ENCODE measurements around the gene ZNF805. TPM values are rescaled to one million over a fixed set of nuclear protein-coding genes. Genes with fewer than 3 reads are reported as not detected.
A peak's percentile ranks its signal among the peaks of the same experiment; 100 is the strongest.

The ZNF805 gene
- total and polyA plus RNA-seq, 8 donors = 0.46 to 37.6 (median 4.2) TPM

DNA sequence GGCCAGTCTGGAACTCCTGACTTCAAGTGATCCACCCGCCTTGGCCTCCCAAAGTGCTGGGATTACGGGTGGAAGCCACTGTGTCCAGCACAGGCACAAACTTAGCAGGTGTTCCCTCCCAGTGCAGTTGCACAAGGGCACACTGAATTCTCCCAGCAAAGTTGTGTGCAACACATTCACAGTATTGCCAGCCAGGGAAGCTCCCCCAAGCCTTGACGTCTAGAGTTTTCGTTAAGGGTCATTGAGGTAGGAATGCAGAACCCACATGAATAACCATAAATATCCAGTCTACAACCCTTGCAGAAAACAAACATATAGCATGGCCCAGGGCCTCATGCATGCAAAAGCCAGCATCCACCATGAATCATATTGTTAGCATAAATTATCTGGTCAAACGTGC is 12.9 kb upstream of the ZNF805 start:
- 76 to 87% (median 85%) methylated on average over 4 to 5 of the region's 5 CpGs for WGBS, 5 donors
- no peaks in the 10 kb centered on the region for H3K4me1 ChIP-seq
- H3K27ac ChIP-seq = no peak overlapping the region
- intact Hi-C loops (cut with DNase I; ENCODE audit: low total_unique reads) = no loop called here
- H3K27me3 ChIP-seq = no peaks in the 10 kb centered on the region
- TF ChIP-seq POLR2AphosphoS5 (IDR thresholded peaks at IDR 0.05) (no peak), CTCF (IDR thresholded peaks at IDR 0.05) (no peak), EP300 (IDR thresholded peaks at IDR 0.05) (no peak), POLR2A (IDR thresholded peaks at IDR 0.05) (no peak)
- DNase-seq = no peak
- H3K36me3 ChIP-seq = peaks cover 0 to 8% (median 2%) of the 10 kb centered on the region in 4 donors
- H3K4me3 ChIP-seq = no peak overlapping the region
- H3K9me3 ChIP-seq = peaks cover 0 to 13% (median 0%) of the 10 kb centered on the region in 4 donors

GRCh38 chr19:57231686-57232085 is 8.7 kb upstream of the ZNF805 start:
- 66 to 77% (median 70%) methylated on average over 9 of the region's 9 CpGs for WGBS, 5 donors
- no peaks in the 10 kb centered on the region for H3K27me3 ChIP-seq
- TF ChIP-seq POLR2A (IDR thresholded peaks at IDR 0.05) = no peak
- TF ChIP-seq CTCF (IDR thresholded peaks at IDR 0.05) = no peak
- TF ChIP-seq POLR2AphosphoS5 (IDR thresholded peaks at IDR 0.05) = no peak
- TF ChIP-seq EP300 (IDR thresholded peaks at IDR 0.05) = no peak

DNA sequence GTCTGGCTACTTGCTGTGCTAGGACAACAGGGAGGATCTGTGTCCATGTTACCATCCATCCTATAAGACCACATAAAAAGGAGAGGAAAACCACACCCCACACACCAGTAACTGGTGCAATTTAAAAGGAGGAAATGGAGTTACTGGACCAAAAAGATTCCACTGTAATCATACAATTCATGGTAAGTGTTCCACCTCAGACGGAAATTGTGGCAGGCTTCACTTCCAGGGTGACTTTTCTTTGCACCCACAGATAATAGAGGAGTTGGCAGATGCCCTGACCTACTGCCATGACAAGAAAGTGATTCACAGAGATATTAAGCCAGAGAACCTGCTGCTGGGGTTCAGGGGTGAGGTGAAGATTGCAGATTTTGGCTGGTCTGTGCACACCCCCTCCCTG is 7.2 kb upstream of the ZNF805 start:
- 76 to 94% (median 80%) methylated on average over 1 of the region's 1 CpG for WGBS, 5 donors
- H3K4me3 ChIP-seq = no peak overlapping the region
- H3K27ac ChIP-seq = no peak overlapping the region
- no peaks in the 10 kb centered on the region for H3K4me1 ChIP-seq
- no peaks in the 10 kb centered on the region for H3K27me3 ChIP-seq
- no peak for DNase-seq
- H3K36me3 ChIP-seq = no peaks in the 10 kb centered on the region
- intact Hi-C loops (cut with DNase I; ENCODE audit: low total_unique reads) = no loop called here
- H3K9me3 ChIP-seq = peaks cover 0 to 13% (median 0%) of the 10 kb centered on the region in 4 donors
- TF ChIP-seq POLR2AphosphoS5 (IDR thresholded peaks at IDR 0.05) (no peak), POLR2A (IDR thresholded peaks at IDR 0.05) (no peak), CTCF (IDR thresholded peaks at IDR 0.05) (no peak), EP300 (IDR thresholded peaks at IDR 0.05) (no peak)

More at GRCh38 chr19:57231686-57232085, 8.7 kb upstream of the ZNF805 start:
- no peak for DNase-seq
- Histone ChIP-seq H3K9me3 (peaks cover 0 to 13% (median 0%) of the 10 kb centered on the region in 4 donors), H3K4me3 (no peak overlapping the region), H3K4me1 (no peaks in the 10 kb centered on the region), H3K36me3 (no peaks in the 10 kb centered on the region), H3K27ac (no peak overlapping the region)
- intact Hi-C loops (cut with DNase I; ENCODE audit: low total_unique reads) = no loop called here

GRCh38 chr19:57239982-57240310 is 486 bp upstream of the ZNF805 start:
- intact Hi-C loops (cut with DNase I; ENCODE audit: low total_unique reads) = no loop called here
- H3K27ac ChIP-seq = peak overlapping the region; percentile 83 to 95 (median 93)
- DNase-seq = no peak

More at GRCh38 chr19:57239982-57240310, 486 bp upstream of the ZNF805 start:
- H3K27me3 ChIP-seq = no peaks in the 10 kb centered on the region
- peaks cover 5 to 26% (median 20%) of the 10 kb centered on the region in 4 donors for H3K36me3 ChIP-seq
- H3K4me3 ChIP-seq = peak overlapping the region; percentile 89 to 99 (median 90)
- H3K9me3 ChIP-seq = no peaks in the 10 kb centered on the region
- TF ChIP-seq POLR2AphosphoS5 (IDR thresholded peaks at IDR 0.05) (no peak), POLR2A (IDR thresholded peaks at IDR 0.05) (no peak), CTCF (IDR thresholded peaks at IDR 0.05) (no peak), EP300 (IDR thresholded peaks at IDR 0.05) (no peak)
- H3K4me1 ChIP-seq = peaks cover 13 to 28% (median 27%) of the 10 kb centered on the region in 4 donors
- 17 to 71% (median 22%) methylated on average over 1 to 12 of the region's 12 CpGs for WGBS, 5 donors
